Adrenal gland (tissue), 12 donors: ENCODE measurements around the gene LTB. TPM values are rescaled to one million over a fixed set of nuclear protein-coding genes. Genes with fewer than 3 reads are reported as not detected.

Experiments used
- DNase-seq, 7 donors: peaks; one replicate each; pipeline ENCODE4 v3.0.0-alpha.2; 2019 to 2020
- H3K27ac ChIP-seq, 5 donors: fragments of 200-600 bp; sonication (generic) in 4 of 5; 1 replicate in 3 of 5; 2 replicates in 2 of 5; pipeline versions ENCODE4 v1.5.1 to v1.8.0; 2016 to 2020; ENCODE audit warnings: mild to moderate bottlenecking in 1 of 5
- H3K27me3 ChIP-seq: fragments of 200-600 bp; 2 replicates; pipeline ENCODE4 v1.8.0; 2021
- H3K36me3 ChIP-seq, 2 donors: fragments of 200-600 bp; replicated peaks in 1 of 2; 1 replicate in 1 of 2; 2 replicates in 1 of 2; pipeline versions ENCODE4 v1.5.1 to v1.8.0; 2018 to 2022
- H3K4me1 ChIP-seq, 2 donors: fragments of 200-600 bp; replicated peaks in 1 of 2; 1 replicate in 1 of 2; 2 replicates in 1 of 2; pipeline versions ENCODE4 v1.5.1 to v1.8.0; 2018 to 2021
- H3K4me3 ChIP-seq, 4 donors: fragments of 200-600 bp; sonication (generic) in 3 of 4; one replicate each; pipeline ENCODE4 v1.5.1; 2016 to 2018
- H3K9me3 ChIP-seq, 3 donors: fragments of 200-600 bp; sonication (generic) in 1 of 3; replicated peaks in 1 of 3; 1 replicate in 2 of 3; 2 replicates in 1 of 3; pipeline versions ENCODE4 v1.5.1 to v1.8.0; 2016 to 2021
- POLR2A ChIP-seq, 2 donors: fragments of 450-650 bp; IDR thresholded peaks; one replicate each; pipeline ENCODE4 v1.6.1; 2017; ENCODE audit warnings: antibody characterized with exemption in 2 of 2, mild to moderate bottlenecking in 2 of 2, moderate library complexity in 1 of 2
- WGBS, 4 donors: extraction: QIAGEN DNeasy Blood & Tissue Kit in 2 of 4; methylation state at CpG; one replicate each; pipeline versions ENCODE4 v1.1.5 to v1.1.7; 2013 to 2017; 5-methylcytosine and 5-hydroxymethylcytosine counted together
- intact Hi-C, 2 donors: fragments of 100-400 bp; cut with DNase I; formaldehyde crosslinking; loops; one replicate each; pipeline versions ENCODE4 v1.14.1 to v1.15.0; 2022 to 2023
- polyA plus RNA-seq, 3 donors: library from polyadenylated mRNA; stranded (reverse); fragments of 200-250 nt in 2 of 3; fragments of 350-450 nt in 1 of 3; fragmentation: Illumina TruSeq in 1 of 3; extraction: RNeasy Lipid Tissue Mini Kit (QIAGEN cat#74804) in 1 of 3; gene quantifications; one replicate each; pipeline ENCODE4 v1.2.3, GENCODE V29; 2013 to 2014
- total RNA-seq, 9 donors: library from RNA; depleted of rRNA in 4 of 9; stranded (reverse); fragments of >200 nt in 4 of 9; fragments of 120-200 nt in 1 of 9; fragmentation: NEBNext Ultra II Directional in 1 of 9; extraction: Animal tissue kit (Norgen Biotek cat#: 25700) in 1 of 9; gene quantifications; one replicate each; pipeline versions ENCODE4 v1.1.0 to v1.2.4, GENCODE V29; 2013 to 2023
- TF ChIP-seq, protein P1 (sequence below), 6 experiments: fragments of 450-650 bp in 4 of 6; fragments of 200-600 bp in 2 of 6; sonication (generic) in 1 of 6; IDR thresholded peaks; 1 replicate in 5 of 6; 2 replicates in 1 of 6; pipeline versions ENCODE4 v1.5.1 to v1.8.0; 2016 to 2021; ENCODE audit warnings: antibody characterized with exemption in 6 of 6, mild to moderate bottlenecking in 2 of 6, moderate library complexity in 1 of 6
- donor health status: healthy with polysubstance abuse.
- donor health status: Bipolar disorder and iron deficiency.
- donor health status: DM: yes; HTN: yes; CAD: no.
- donor health status: DM: no; HTN: no; CAD: no.
- donor health status: DM: no; HTN: no; CAD: no.
- donor health status: DM: yes; HTN: yes; CAD: no.

LTB gene
- total and polyA plus RNA-seq, 12 donors = 0.31 to 6.7 (median 1.1) TPM; not detected in 3

DNA sequence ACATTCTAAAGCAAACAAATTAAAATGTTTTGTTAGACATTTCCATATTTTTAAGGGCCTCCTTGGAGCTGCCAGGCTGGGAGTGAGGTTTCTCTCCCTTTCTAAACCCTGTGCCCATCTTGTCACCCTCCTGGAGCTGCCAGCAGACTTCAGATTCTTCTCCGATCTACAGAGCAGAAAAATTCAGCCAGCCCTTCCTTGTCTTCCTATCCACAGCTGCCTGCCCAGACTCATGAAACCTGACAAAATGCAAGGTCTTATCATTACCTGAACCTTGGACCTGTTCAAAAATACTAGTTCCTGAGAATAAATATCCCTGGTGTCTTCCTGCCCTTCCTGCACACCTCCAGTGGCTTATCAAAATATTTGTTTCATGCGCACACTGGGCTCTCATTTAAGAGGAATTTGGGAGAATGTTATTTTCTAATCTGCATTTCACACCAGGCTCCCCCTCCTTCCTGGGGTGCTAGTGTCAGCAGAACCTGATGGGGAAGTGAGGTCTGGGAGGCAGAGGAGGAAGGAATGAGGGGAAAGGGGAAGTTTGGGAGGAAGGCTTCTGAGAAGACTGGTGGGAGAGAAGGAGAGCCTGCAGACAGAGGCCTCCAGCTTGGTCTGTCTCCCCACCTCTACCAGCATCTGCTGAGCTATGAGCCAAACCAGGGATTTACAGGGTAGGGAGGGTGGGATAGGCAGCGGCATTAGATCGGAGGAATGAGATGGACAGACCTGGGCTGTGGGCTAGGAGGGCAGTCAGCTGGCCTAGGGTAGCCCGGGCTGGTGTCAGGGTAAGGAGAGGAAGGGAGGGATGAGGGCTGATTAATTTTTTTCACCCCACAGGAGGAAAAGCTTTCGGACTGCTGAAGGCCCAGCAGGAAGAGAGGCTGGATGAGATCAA, 32.7 kb upstream of the LTB start, which contains the start of gene AIF1:
AIF1 (plus strand) TSS at position 551 of the 895 bp plus-strand sequence; CDS start at position 647, 96 bp downstream.
- H3K27me3 ChIP-seq = no peaks in the 10 kb centered on the region
- H3K4me3 ChIP-seq = peak within 1 kb of the TSS in 1 of 4 donors; percentile 32
- intact Hi-C loops = no loop called here
- TF ChIP-seq, protein P1, sequence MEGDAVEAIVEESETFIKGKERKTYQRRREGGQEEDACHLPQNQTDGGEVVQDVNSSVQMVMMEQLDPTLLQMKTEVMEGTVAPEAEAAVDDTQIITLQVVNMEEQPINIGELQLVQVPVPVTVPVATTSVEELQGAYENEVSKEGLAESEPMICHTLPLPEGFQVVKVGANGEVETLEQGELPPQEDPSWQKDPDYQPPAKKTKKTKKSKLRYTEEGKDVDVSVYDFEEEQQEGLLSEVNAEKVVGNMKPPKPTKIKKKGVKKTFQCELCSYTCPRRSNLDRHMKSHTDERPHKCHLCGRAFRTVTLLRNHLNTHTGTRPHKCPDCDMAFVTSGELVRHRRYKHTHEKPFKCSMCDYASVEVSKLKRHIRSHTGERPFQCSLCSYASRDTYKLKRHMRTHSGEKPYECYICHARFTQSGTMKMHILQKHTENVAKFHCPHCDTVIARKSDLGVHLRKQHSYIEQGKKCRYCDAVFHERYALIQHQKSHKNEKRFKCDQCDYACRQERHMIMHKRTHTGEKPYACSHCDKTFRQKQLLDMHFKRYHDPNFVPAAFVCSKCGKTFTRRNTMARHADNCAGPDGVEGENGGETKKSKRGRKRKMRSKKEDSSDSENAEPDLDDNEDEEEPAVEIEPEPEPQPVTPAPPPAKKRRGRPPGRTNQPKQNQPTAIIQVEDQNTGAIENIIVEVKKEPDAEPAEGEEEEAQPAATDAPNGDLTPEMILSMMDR (IDR thresholded peaks at IDR 0.05) = no peak
- TF ChIP-seq POLR2A (IDR thresholded peaks at IDR 0.05) = no peak
- DNase-seq = no peak
- peak within 1 kb of the TSS in 2 of 5 donors; percentile 41 to 72 for H3K27ac ChIP-seq
- H3K9me3 ChIP-seq = no peaks in the 10 kb centered on the region
- peaks cover 0 to 5% of the 10 kb centered on the region in 2 donors for H3K4me1 ChIP-seq
- WGBS, 4 donors = 53 to 75% (median 65%) methylated on average over 6 of the region's 6 CpGs
- H3K36me3 ChIP-seq = no peaks in the 10 kb centered on the region

DNA sequence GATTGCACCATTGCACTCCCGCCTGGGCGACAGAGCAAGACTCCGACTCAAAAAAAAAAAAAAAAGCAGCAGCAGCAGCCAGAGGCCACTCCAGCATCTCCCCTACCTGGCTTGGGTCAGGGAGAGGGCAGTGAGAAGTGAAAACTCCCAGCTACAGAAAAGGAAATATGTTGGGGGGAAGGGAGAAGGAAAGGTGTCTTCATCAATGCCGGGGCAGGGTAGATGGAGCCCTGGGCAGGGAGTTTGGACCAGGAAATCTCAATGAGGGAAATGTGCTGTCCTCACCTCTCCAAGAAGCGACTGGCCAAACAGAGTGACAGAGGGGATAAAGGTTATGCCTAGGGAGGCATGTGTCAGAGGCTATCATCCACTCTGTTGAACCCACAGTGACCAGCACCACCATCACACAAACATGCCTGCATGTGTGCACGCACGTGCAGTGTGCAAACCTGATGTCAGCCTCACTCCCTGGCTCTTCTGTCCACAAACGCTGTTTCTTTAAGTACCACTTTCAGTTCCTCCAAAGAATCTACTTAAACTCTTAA, 31.9 kb upstream of the LTB start:
- no peaks in the 10 kb centered on the region for H3K27me3 ChIP-seq
- intact Hi-C loops = no loop called here
- H3K4me3 ChIP-seq = no peak overlapping the region
- H3K36me3 ChIP-seq = no peaks in the 10 kb centered on the region
- WGBS, 4 donors = 72 to 80% (median 73%) methylated on average over 8 of the region's 8 CpGs
- TF ChIP-seq, protein P1 (IDR thresholded peaks at IDR 0.05) = no peak
- TF ChIP-seq POLR2A (IDR thresholded peaks at IDR 0.05) = no peak
- no peaks in the 10 kb centered on the region for H3K9me3 ChIP-seq
- peak overlapping the region in 1 of 5 donors; percentile 67 for H3K27ac ChIP-seq
- peaks cover 0 to under 1% of the 10 kb centered on the region in 2 donors for H3K4me1 ChIP-seq
- DNase-seq = no peak

DNA sequence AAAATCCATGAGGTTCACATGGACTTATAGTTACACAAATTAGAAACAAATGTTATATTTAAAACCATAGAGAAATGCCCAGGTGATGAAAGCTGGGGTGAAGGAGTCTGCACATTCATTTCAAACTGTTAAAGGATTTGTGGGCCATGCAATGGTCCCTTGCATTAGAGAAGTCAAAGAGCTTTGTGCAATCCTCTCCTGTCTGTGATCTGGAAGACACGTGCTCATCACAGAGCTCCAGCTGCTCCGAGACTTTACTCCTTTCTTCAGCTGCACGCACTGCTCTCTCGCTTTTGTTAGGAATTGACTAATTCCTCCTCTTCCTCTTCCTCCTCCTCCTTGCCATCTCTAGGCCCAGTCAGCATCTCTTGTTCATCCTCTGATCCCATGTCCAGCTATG, 28.7 kb upstream of the LTB start:
- DNase-seq = no peak
- intact Hi-C loops = no loop called here
- TF ChIP-seq, protein P1 (IDR thresholded peaks at IDR 0.05) = no peak
- TF ChIP-seq POLR2A (IDR thresholded peaks at IDR 0.05) = no peak

DNA sequence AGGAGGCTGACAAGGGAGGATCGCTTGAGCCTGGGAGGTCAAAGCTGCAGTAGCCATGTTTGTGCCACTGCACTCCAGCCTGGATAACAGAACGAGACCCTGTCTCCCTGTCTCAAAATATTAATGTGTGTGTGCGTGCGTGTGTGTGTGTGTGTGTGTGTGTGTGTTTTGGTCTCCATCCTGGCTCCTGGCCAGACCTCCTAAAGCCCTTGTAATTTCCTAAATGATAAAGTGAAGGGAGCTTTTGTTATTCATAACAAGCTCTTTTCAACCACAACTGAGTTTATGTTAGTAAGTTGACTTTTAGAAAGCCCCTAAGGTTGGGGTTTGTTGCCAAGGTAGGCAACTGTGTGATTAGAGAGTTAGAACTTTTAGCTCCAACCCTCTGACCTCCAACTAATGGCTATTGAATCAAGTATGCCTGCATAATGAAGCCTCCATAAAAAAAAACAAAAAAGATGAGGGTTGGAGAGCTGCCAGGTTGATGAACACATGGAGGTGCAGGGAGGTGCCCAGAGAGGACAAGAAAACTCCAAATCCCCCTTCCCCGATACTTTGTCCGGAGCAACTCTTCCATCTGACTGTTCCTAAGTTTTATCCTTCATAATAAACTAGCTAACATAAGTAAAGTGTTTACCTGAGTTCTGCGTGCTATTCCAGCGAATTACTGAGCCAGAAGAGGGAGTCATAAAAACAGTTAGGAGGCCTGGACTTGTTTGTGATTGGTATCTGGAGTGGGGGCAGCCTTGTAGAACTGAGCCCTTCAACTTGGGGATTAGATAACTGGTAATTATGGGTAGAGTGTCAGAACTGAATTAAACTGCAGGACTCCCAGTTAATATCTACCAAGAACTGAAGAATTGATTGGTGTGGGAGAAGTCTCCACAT, 27.5 kb upstream of the LTB start:
- DNase-seq = no peak
- Histone ChIP-seq H3K27ac (no peak overlapping the region), H3K36me3 (no peaks in the 10 kb centered on the region), H3K4me3 (no peak overlapping the region), H3K4me1 (no peaks in the 10 kb centered on the region), H3K27me3 (no peaks in the 10 kb centered on the region), H3K9me3 (no peaks in the 10 kb centered on the region)
- TF ChIP-seq, protein P1 (IDR thresholded peaks at IDR 0.05) = no peak
- TF ChIP-seq POLR2A (IDR thresholded peaks at IDR 0.05) = no peak
- intact Hi-C loops = no loop called here
- 53 to 77% (median 74%) methylated on average over 8 of the region's 8 CpGs for WGBS, 4 donors

More for the DNA sequence above, 28.7 kb upstream of the LTB start:
- no peaks in the 10 kb centered on the region for H3K9me3 ChIP-seq
- no peaks in the 10 kb centered on the region for H3K27me3 ChIP-seq
- H3K36me3 ChIP-seq = no peaks in the 10 kb centered on the region
- no peak overlapping the region for H3K4me3 ChIP-seq
- H3K4me1 ChIP-seq = no peaks in the 10 kb centered on the region
- no peak overlapping the region for H3K27ac ChIP-seq
- WGBS, 4 donors = 65 to 76% (median 72%) methylated on average over 4 of the region's 4 CpGs
